A673 (cell line): ENCODE results near the gene CLASRP. TPM values are rescaled to one million over a fixed set of nuclear protein-coding genes. Genes with fewer than 3 reads are reported as not detected.
A peak's percentile ranks its signal among the peaks of the same experiment; 100 is the strongest.

Experiments used
- Bru-seq: library from RNA; stranded (reverse); fragments of 400-500 nt; gene quantifications from one replicate; lab custom pipeline; 2021; lab: Mats Ljungman, UMichigan
- BruChase-seq, 2 experiments: library from RNA; stranded (reverse); fragments of 400-500 nt; gene quantifications; one replicate each; lab custom pipeline; 2021; lab: Mats Ljungman, UMichigan
- BruUV-seq: library from RNA; stranded (reverse); fragments of 400-500 nt; replicated peaks from 2 replicates; lab custom pipeline; 2021; lab: Mats Ljungman, UMichigan
- CTCF ChIA-PET: fragments of 300-600 bp; sonication (Branson Sonifier 250); formaldehyde crosslinking; loops from one replicate; lab custom pipeline; 2022; ENCODE audit warnings: antibody characterized with exemption; lab: Charles Lee
- POLR2A ChIA-PET: fragments of 300-600 bp; sonication (Branson Sonifier 250); formaldehyde crosslinking; loops from one replicate; lab custom pipeline; 2022; ENCODE audit warnings: antibody characterized with exemption; ENCODE audit not compliant: low non-redundant PET; lab: Charles Lee
- DNase-seq: peaks from one replicate; pipeline ENCODE4 v3.0.0-alpha.2; 2015; ENCODE audit warnings: low spot score
- H3K27ac ChIP-seq: fragments of 200-600 bp; sonication (generic); 2 replicates; pipeline ENCODE4 v1.5.1; 2016; ENCODE audit warnings: mixed run types, low read depth, mild to moderate bottlenecking, mixed read lengths, antibody characterized with exemption, low read length; ENCODE audit not compliant: poor library complexity, severe bottlenecking
- H3K27me3 ChIP-seq: fragments of 200-600 bp; sonication (generic); replicated peaks from 2 replicates; pipeline ENCODE4 v1.6.1; 2017; ENCODE audit warnings: mixed run types, low read depth, mild to moderate bottlenecking, mixed read lengths, antibody characterized with exemption, low read length; ENCODE audit not compliant: insufficient read depth, poor library complexity
- H3K36me3 ChIP-seq: fragments of 200-600 bp; sonication (generic); 2 replicates; pipeline ENCODE4 v1.6.1; 2016; ENCODE audit warnings: mixed run types, mild to moderate bottlenecking, mixed read lengths, antibody characterized with exemption, low read length; ENCODE audit not compliant: insufficient read depth, poor library complexity, severe bottlenecking
- H3K4me1 ChIP-seq: fragments of 200-600 bp; sonication (generic); 2 replicates; pipeline ENCODE4 v1.6.1; 2017; ENCODE audit warnings: mixed run types, mild to moderate bottlenecking, mixed read lengths, antibody characterized with exemption, low read length; ENCODE audit not compliant: insufficient read depth, poor library complexity, severe bottlenecking
- H3K4me3 ChIP-seq: fragments of 200-600 bp; sonication (generic); 2 replicates; pipeline ENCODE4 v1.5.1; 2016; ENCODE audit warnings: low read depth, mixed run types, mild to moderate bottlenecking, mixed read lengths, low read length; ENCODE audit not compliant: poor library complexity, severe bottlenecking
- H3K9me3 ChIP-seq: fragments of 200-600 bp; sonication (generic); 2 replicates; pipeline ENCODE4 v1.6.1; 2016; ENCODE audit warnings: mixed run types, low read depth, mild to moderate bottlenecking, mixed read lengths, antibody characterized with exemption, low read length; ENCODE audit not compliant: poor library complexity, severe bottlenecking
- EZH2 ChIP-seq: fragments of 200-600 bp; sonication (generic); IDR thresholded peaks from 2 replicates; pipeline ENCODE4 v1.6.1; 2017; ENCODE audit warnings: borderline replicate concordance, low read depth, mild to moderate bottlenecking, mixed read lengths, antibody characterized with exemption, low read length; ENCODE audit not compliant: poor library complexity, severe bottlenecking
- intact Hi-C: fragments of 100-400 bp; cut with micrococcal nuclease; formaldehyde crosslinking; loops from one replicate; pipeline ENCODE4 v1.10.0; 2022; ENCODE audit not compliant: unreplicated experiment
- long read RNA-seq: library from polyadenylated mRNA; stranded (forward); transcript quantifications from one replicate; pipeline ENCODE4 v2.0.0, GENCODE V29; 2022
- total RNA-seq: library from RNA; stranded (reverse); gene quantifications from 2 replicates; pipeline ENCODE4 v1.2.3, GENCODE V29; 2021
- TF ChIP-seq, protein P1 (sequence below): fragments of 300-800, 200-600 bp; sonication (generic); conservative IDR thresholded peaks from 2 replicates; pipeline ENCODE4 v1.5.1; 2017; ENCODE audit warnings: low read depth, mild to moderate bottlenecking, antibody characterized with exemption, low read length, moderate library complexity, mixed read lengths

CLASRP gene, protein sequence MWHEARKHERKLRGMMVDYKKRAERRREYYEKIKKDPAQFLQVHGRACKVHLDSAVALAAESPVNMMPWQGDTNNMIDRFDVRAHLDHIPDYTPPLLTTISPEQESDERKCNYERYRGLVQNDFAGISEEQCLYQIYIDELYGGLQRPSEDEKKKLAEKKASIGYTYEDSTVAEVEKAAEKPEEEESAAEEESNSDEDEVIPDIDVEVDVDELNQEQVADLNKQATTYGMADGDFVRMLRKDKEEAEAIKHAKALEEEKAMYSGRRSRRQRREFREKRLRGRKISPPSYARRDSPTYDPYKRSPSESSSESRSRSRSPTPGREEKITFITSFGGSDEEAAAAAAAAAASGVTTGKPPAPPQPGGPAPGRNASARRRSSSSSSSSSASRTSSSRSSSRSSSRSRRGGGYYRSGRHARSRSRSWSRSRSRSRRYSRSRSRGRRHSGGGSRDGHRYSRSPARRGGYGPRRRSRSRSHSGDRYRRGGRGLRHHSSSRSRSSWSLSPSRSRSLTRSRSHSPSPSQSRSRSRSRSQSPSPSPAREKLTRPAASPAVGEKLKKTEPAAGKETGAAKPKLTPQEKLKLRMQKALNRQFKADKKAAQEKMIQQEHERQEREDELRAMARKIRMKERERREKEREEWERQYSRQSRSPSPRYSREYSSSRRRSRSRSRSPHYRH
- total RNA-seq (104 and 109 TPM in 2 replicates), Bru-seq, nascent RNA (percentile 74 among the genes with signal in this experiment), BruChase-seq, experiment 1, labeled RNA remaining after a 2-hour chase (percentile 74 among the genes with signal in this experiment), BruChase-seq, experiment 2, labeled RNA remaining after a 6-hour chase (percentile 84 among the genes with signal in this experiment)
- long read RNA-seq, transcript CLASRP-202 (21 exons, 2,213 nt), result major isoform, 6 of 23 reads
- long read RNA-seq, partial matches to known transcripts, result 4 of 23 reads
- long read RNA-seq, other reads (novel, unspliced or antisense), result 8 of 23 reads

DNA sequence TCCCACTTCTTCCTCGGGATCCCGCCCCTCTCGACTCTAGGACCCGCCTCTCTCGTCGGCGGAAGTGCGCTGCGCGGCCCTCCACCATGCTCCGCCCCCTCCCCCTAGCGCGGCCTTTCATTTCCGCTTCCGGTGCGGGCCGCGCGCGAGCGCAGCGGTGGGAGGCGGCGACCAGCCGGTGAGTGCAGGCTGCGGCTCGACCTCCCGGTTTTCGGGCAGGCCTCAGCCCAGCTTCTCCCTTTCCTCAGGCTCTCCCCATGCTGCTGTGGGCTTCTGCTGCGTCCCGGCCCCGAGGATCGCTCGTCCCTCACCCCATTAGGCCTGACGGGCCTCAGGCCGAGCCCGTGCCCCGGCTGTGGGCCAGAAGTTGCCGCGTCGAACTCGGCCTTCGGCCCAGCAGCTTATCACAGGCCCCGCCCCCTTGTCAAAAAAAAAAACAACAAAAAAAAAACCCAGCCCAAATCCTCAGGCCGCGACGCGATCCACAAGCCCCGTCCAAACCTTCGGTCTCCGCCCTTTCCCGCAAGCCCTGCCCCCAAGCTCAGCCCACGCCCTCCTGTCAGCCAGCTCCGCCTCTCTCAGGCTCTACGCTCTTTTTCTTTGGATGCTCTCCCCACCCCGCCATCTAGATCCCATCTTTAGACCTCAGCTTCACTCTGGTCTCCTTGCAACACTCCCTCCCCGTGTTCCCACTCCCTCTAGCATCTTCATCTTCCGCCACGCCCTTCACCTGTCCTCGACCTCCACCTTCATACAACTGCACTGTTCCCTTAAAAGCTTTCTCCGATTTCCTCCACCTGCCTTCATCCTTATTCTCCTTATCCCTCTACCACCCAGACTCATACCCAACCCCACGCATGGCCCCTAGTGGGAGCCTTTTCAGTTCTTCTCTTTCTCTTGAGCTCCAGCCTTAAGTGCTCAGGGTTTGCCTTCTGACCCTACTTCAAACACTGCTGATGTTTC, at the start of gene CLASRP:
Gene CLASRP, plus strand, starts transcription at position 115 of the 963 bp plus-strand sequence. CDS start 1,168 bp downstream, outside the sequence.
- peaks cover 9% of the 10 kb centered on the region for H3K4me1 ChIP-seq
- ChIA-PET CTCF (interaction anchor here (0.7 to 2.5 kb wide), 4 partner anchors 20 to 210 kb away, joined by 3 to 16 read pairs (median 4); no protein-coding TSS in a partner anchor), POLR2A (interaction anchor here (0.6 kb wide), 1 partner anchor 33 kb away, joined by 5 read pairs; no protein-coding TSS in a partner anchor)
- H3K9me3 ChIP-seq, result no peaks in the 10 kb centered on the region
- TF ChIP-seq, protein P1, sequence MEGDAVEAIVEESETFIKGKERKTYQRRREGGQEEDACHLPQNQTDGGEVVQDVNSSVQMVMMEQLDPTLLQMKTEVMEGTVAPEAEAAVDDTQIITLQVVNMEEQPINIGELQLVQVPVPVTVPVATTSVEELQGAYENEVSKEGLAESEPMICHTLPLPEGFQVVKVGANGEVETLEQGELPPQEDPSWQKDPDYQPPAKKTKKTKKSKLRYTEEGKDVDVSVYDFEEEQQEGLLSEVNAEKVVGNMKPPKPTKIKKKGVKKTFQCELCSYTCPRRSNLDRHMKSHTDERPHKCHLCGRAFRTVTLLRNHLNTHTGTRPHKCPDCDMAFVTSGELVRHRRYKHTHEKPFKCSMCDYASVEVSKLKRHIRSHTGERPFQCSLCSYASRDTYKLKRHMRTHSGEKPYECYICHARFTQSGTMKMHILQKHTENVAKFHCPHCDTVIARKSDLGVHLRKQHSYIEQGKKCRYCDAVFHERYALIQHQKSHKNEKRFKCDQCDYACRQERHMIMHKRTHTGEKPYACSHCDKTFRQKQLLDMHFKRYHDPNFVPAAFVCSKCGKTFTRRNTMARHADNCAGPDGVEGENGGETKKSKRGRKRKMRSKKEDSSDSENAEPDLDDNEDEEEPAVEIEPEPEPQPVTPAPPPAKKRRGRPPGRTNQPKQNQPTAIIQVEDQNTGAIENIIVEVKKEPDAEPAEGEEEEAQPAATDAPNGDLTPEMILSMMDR, result no peak
- no peak for TF ChIP-seq EZH2
- BruUV-seq, result no TSS peak
- no peaks in the 10 kb centered on the region for H3K27me3 ChIP-seq
- intact Hi-C loops, result no loop called here
- H3K4me3 ChIP-seq, result peak within 1 kb of the TSS; percentile 97
- peaks cover 42% of the 10 kb centered on the region for H3K36me3 ChIP-seq
- peak within 1 kb of the TSS; percentile 93 for H3K27ac ChIP-seq
- peak; percentile 95 for DNase-seq

- Histone ChIP-seq H3K4me3 (no peak overlapping the region), H3K36me3 (peaks cover 18% of the 10 kb centered on the region), H3K27ac (no peak overlapping the region), H3K27me3 (no peaks in the 10 kb centered on the region), H3K9me3 (no peaks in the 10 kb centered on the region), H3K4me1 (no peaks in the 10 kb centered on the region)
- POLR2A ChIA-PET, result no interaction called here
- CTCF ChIA-PET, result no interaction called here
- intact Hi-C loops, result no loop called here
- DNase-seq, result no peak
- TF ChIP-seq, protein P1, result no peak
- no peak for TF ChIP-seq EZH2
- no TSS peak for BruUV-seq
Measured at GRCh38 chr19:44990459-44990858, 48.4 kb upstream of the CLASRP start.
